Testis (tissue), 2 donors: ENCODE data around the gene TSPAN6.

Experiments used
- POLR2A ChIP-seq: fragments of 450-650 bp; IDR thresholded peaks from one replicate; pipeline ENCODE4 v1.6.1; 2017; ENCODE audit warnings: antibody characterized with exemption, mild to moderate bottlenecking, moderate library complexity
- TF ChIP-seq, protein P1 (sequence below), 3 experiments: fragments of 450-650 bp in 2 of 3; fragments of 200-600 bp in 1 of 3; sonication (generic) in 1 of 3; IDR thresholded peaks; one replicate each; pipeline ENCODE4 v1.5.1; 2016 to 2019; ENCODE audit warnings: antibody characterized with exemption in 3 of 3, mild to moderate bottlenecking in 2 of 3, moderate library complexity in 1 of 3

DNA sequence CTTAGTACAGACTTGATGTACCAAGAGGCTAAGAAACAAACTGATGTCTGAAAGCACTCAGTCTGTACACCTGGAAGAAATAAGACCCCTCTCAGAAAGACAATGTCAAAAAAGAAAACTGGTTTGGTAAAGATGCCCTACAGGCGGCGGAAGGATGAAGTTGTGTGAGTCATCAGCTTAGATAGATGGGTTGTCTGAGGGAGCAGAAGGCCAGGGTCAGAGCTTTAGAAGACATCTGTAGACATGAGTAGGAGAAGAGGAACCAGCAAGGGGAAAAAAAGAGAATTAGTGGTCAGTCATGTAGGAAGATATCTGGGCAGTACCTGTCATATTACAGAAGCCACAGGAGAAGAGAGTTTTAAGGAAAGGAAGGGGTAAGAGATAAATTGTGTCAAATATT, 15.7 kb upstream of the TSPAN6 start:
- TF ChIP-seq, protein P1, sequence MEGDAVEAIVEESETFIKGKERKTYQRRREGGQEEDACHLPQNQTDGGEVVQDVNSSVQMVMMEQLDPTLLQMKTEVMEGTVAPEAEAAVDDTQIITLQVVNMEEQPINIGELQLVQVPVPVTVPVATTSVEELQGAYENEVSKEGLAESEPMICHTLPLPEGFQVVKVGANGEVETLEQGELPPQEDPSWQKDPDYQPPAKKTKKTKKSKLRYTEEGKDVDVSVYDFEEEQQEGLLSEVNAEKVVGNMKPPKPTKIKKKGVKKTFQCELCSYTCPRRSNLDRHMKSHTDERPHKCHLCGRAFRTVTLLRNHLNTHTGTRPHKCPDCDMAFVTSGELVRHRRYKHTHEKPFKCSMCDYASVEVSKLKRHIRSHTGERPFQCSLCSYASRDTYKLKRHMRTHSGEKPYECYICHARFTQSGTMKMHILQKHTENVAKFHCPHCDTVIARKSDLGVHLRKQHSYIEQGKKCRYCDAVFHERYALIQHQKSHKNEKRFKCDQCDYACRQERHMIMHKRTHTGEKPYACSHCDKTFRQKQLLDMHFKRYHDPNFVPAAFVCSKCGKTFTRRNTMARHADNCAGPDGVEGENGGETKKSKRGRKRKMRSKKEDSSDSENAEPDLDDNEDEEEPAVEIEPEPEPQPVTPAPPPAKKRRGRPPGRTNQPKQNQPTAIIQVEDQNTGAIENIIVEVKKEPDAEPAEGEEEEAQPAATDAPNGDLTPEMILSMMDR (IDR thresholded peaks at IDR 0.05), result no peak
- no peak for TF ChIP-seq POLR2A
